H1 (cell line): ENCODE data around the gene TOMT. TPM values are rescaled to one million over a fixed set of nuclear protein-coding genes. Genes with fewer than 3 reads are reported as not detected.

ENCODE experiments used
- HDAC6 ChIP-seq: IDR thresholded peaks from one replicate; pipeline ENCODE4 v1.7.1; 2012; ENCODE audit warnings: low read depth, mild to moderate bottlenecking, inconsistent platforms, low read length, moderate library complexity
- KDM5A ChIP-seq: fragments of 200-600 bp; IDR thresholded peaks from 2 replicates; pipeline ENCODE4 v1.7.1; 2012; ENCODE audit warnings: mild to moderate bottlenecking, low read length, inconsistent platforms, mixed read lengths
- RNF2 ChIP-seq: fragments of 200-900, 300-1000 bp; sonication (generic); IDR thresholded peaks from 2 replicates; pipeline ENCODE4 v1.7.1; 2016; ENCODE audit warnings: borderline replicate concordance, low read depth, mild to moderate bottlenecking, antibody characterized with exemption, low read length; ENCODE audit not compliant: poor library complexity, severe bottlenecking; ENCODE audit errors: missing control alignments
- polyA plus RNA-seq, 7 experiments: library from polyadenylated mRNA; depleted of rRNA in 3 of 7; stranded (reverse) in 5 of 7; unstranded in 2 of 7; fragments of >200 nt in 5 of 7; fragments of 200-250 nt in 2 of 7; gene quantifications; 1 replicate in 5 of 7; 2 replicates in 1 of 7; 4 replicates in 1 of 7; pipeline versions ENCODE4 v1.2.1 to v1.2.3, GENCODE V29; 2011 to 2013; ENCODE audit warnings: missing spikeins in 2 of 7, mixed read lengths in 2 of 7
- total RNA-seq: library from RNA; stranded (reverse); fragmentation: NEBNext Ultra II Directional; extraction: Animal tissue kit (Norgen Biotek cat#: 25700); gene quantifications from 2 replicates; pipeline ENCODE4 v1.2.1, GENCODE V29; 2021

The TOMT gene
- total and polyA plus RNA-seq, 2 of the 8 experiments (the other 6 are each of a cell fraction or from before 2014, with no cell fraction given) = 0.11 TPM; not detected in 1

DNA sequence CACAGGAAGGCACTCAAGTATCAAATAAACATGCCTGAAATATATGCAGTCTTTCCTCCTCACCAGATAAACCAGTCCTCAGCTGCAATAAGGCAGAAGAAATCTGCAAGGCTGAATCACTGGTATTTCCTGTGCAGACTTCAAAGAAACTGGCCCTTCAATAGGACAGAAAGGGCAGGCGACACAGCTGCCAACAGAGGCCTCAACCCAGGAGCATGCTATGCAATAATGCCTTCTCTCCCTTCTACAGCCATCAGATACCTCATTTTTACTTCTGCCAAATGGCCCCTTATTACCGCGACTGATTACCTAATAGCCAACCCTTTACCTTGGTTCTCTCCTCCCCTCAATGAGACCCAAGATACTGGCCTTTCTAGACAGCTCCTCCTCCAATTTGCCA, 33.4 kb upstream of the TOMT start (continued):
- no peak for TF ChIP-seq RNF2
- no peak for TF ChIP-seq KDM5A
- no peak for TF ChIP-seq HDAC6
